ENCODE measurements around the gene MRGPRF. TPM values are rescaled to one million over a fixed set of nuclear protein-coding genes. Genes with fewer than 3 reads are reported as not detected.
A peak's percentile ranks its signal among the peaks of the same experiment; 100 is the strongest.

The MRGPRF gene
- total RNA-seq, 4 donors from 2014 or later: 1.8 to 6.7 (median 4.7) TPM

DNA sequence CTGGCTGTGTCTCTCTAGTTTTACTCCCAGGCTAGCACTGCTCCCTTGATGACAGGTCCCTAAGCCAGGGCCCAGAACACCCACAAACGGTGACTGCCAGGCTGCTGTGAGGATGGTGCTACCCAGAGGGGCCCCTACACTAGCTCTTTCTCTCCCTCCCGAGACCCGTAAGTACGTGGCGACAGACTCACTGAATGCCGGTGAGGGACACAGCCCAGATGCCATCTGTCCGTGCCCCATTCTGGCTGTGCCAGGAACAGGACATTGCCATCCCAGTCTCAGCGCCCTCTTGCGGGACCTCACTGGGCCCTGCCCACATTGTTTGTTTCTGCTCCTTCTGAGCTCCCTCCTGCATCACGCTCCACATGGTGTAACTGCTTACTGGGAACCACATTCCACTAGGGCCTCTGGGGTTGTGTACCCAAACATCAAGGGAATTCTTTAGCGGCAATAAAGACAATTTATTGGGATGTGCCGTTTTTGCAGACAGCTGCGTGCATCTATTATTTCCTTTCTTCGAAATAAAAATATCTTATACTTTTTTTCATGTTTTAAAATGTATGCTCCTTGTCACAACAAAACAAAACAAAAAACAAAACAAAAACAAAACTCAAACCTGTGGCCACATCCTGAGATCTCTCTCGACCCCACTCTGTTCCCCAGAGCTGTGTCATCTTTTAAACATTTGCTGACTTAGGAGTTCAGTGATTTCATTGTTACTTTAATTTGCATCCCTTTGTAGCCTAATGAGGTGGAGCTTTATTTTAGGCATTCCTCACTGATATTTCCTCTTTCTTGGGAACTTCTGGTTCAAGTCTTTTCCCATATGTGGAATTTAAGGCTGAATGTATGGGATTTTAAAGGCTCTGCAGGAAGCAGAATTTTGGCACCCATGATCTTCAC lies 31.3 kb upstream of the MRGPRF start:
- ATAC-seq: peak in 1 of 2 donors; percentile 32
- H3K4me3 ChIP-seq: no peak overlapping the region
- intact Hi-C loops (cut with DNase I; ENCODE audit: low total_unique reads) (no loop called here), in situ Hi-C loops (cut with MboI; ENCODE audit: low sequenced_read_pairs in 4 of 4) (no loop called here)
- no peaks in the 10 kb centered on the region for H3K9me3 ChIP-seq
- H3K27me3 ChIP-seq: no peaks in the 10 kb centered on the region
- H3K4me1 ChIP-seq: peaks cover 0 to 3% of the 10 kb centered on the region in 2 donors
- DNase-seq: peak; percentile 24 to 52
- no peak overlapping the region for H3K27ac ChIP-seq
- TF ChIP-seq, protein P1, sequence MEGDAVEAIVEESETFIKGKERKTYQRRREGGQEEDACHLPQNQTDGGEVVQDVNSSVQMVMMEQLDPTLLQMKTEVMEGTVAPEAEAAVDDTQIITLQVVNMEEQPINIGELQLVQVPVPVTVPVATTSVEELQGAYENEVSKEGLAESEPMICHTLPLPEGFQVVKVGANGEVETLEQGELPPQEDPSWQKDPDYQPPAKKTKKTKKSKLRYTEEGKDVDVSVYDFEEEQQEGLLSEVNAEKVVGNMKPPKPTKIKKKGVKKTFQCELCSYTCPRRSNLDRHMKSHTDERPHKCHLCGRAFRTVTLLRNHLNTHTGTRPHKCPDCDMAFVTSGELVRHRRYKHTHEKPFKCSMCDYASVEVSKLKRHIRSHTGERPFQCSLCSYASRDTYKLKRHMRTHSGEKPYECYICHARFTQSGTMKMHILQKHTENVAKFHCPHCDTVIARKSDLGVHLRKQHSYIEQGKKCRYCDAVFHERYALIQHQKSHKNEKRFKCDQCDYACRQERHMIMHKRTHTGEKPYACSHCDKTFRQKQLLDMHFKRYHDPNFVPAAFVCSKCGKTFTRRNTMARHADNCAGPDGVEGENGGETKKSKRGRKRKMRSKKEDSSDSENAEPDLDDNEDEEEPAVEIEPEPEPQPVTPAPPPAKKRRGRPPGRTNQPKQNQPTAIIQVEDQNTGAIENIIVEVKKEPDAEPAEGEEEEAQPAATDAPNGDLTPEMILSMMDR (IDR thresholded peaks at IDR 0.05 in 4 of 5, conservative IDR thresholded peaks at IDR 0.05 in 1 of 5): peak in 4 of 5 experiments; percentile 10 to 48 (median 26)
- TF ChIP-seq POLR2A (IDR thresholded peaks at IDR 0.05): no peak
- no peaks in the 10 kb centered on the region for H3K36me3 ChIP-seq

DNA sequence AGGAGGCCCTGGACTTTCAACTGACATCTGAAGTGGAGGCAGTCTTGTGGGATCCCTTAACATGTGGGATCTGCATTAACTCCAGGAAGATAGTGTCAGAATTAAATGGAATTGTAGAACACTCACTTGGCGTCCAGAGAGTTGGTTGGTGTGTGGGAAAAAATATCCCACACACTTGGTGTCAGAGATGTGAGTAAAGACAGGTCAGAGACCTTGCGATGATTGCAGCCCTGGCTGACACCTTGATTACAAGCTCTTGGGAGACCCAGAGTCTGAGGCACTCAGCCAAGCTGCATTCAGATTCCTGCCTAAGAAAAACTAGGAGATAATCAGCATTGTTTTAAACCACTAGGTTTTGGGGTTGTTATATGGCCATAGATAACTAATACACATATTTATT lies 28.5 kb upstream of the MRGPRF start:
- no peak for ATAC-seq
- no peak for DNase-seq
- peaks cover 0 to 6% (median under 1%) of the 10 kb centered on the region in 3 donors for H3K27me3 ChIP-seq
- no peaks in the 10 kb centered on the region for H3K9me3 ChIP-seq
- no peak overlapping the region for H3K27ac ChIP-seq
- TF ChIP-seq, protein P1 (IDR thresholded peaks at IDR 0.05 in 4 of 5, conservative IDR thresholded peaks at IDR 0.05 in 1 of 5): no peak
- TF ChIP-seq POLR2A (IDR thresholded peaks at IDR 0.05): no peak
- H3K36me3 ChIP-seq: no peaks in the 10 kb centered on the region
- no peak overlapping the region for H3K4me3 ChIP-seq
- in situ Hi-C loops (cut with MboI; ENCODE audit: low sequenced_read_pairs in 4 of 4): no loop called here
- intact Hi-C loops (cut with DNase I; ENCODE audit: low total_unique reads): no loop called here
- H3K4me1 ChIP-seq: no peaks in the 10 kb centered on the region

DNA sequence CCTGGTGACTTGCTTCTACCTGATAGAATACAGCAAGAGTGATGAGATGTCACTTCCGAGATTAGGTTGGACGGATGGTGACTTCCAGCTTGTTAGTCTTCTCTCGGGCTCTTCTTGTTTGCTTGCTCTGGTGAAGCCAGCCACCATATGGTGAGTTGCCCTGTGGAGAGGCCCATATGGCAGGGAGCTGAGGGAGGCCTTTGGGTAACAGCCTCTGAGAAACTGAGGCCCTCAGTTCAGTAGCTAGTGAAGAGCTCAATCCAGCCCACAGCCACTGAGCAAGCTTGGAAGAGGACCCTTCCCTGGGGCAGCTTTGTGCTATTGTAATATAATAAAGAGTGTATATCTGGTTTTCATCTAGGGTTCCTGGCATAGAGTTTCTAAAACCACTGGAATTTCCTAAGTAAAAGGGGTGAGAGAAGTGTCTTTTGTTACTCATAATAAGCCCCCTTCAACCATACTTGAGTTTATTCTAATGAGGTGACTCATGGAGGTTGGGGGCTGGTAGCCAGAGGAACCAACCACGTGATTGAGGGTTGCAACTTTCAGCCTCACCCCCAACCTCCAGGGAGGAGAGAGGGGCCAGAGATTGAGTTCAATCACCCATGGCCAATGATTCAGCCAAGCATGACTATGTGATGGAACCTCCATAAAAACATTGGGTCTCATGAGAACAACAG lies 27.7 kb upstream of the MRGPRF start:
- no peak for TF ChIP-seq POLR2A (IDR thresholded peaks at IDR 0.05)
- TF ChIP-seq, protein P1 (IDR thresholded peaks at IDR 0.05 in 4 of 5, conservative IDR thresholded peaks at IDR 0.05 in 1 of 5): no peak
- in situ Hi-C loops (cut with MboI; ENCODE audit: low sequenced_read_pairs in 4 of 4): no loop called here
- ATAC-seq: no peak

DNA sequence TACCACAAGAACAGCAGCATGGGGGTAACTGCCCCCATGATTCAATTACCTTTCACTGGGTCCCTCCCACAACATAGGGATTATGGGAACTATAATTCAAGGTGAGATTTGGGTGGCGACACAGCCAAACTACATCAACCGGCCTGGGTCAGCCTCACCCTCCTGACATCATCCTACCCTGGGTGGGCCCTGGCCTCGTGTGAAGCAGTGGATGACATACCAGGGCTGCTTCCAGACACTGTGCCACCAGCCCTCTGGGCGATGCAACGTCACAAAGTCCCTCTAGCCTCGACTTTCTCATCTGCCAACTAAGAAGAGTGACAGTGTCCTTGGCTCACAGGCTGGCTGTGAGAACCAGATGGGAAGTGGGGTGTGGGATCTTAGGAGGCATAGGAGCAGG lies 27.0 kb upstream of the MRGPRF start:
- Histone ChIP-seq H3K36me3 (no peaks in the 10 kb centered on the region), H3K27ac (no peak overlapping the region), H3K9me3 (no peaks in the 10 kb centered on the region), H3K4me3 (no peak overlapping the region), H3K4me1 (no peaks in the 10 kb centered on the region), H3K27me3 (peaks cover 8 to 15% (median 11%) of the 10 kb centered on the region in 3 donors)
- in situ Hi-C loops (cut with MboI; ENCODE audit: low sequenced_read_pairs in 4 of 4) (no loop called here), intact Hi-C loops (cut with DNase I; ENCODE audit: low total_unique reads) (no loop called here)
- no peak for TF ChIP-seq POLR2A (IDR thresholded peaks at IDR 0.05)
- TF ChIP-seq, protein P1 (IDR thresholded peaks at IDR 0.05 in 4 of 5, conservative IDR thresholded peaks at IDR 0.05 in 1 of 5): no peak
- DNase-seq: no peak
- ATAC-seq: no peak

More for the DNA sequence above, 27.7 kb upstream of the MRGPRF start:
- no peak overlapping the region for H3K27ac ChIP-seq
- intact Hi-C loops (cut with DNase I; ENCODE audit: low total_unique reads): no loop called here
- H3K4me1 ChIP-seq: no peaks in the 10 kb centered on the region
- no peak for DNase-seq
- peaks cover 4 to 11% (median 8%) of the 10 kb centered on the region in 3 donors for H3K27me3 ChIP-seq
- H3K4me3 ChIP-seq: no peak overlapping the region
- no peaks in the 10 kb centered on the region for H3K9me3 ChIP-seq
- H3K36me3 ChIP-seq: no peaks in the 10 kb centered on the region

Data from gastrocnemius medialis (tissue), 4 donors.